Activated CD8-positive, alpha-beta T cell treated with anti-CD3 and anti-CD28 coated beads, Interleukin-2, amount 10 ng/mL, durations not matched to agents 7 days and 5 days (primary cell): Measurements from ENCODE around the gene TMED1. TPM values are rescaled to one million over a fixed set of nuclear protein-coding genes. Genes with fewer than 3 reads are reported as not detected.

Source experiments
- ATAC-seq: fragments of 150-1000 bp; cut with Tn5 transposase; one replicate; pipeline ENCODE4 v1.10.0; 2021; ENCODE audit warnings: moderate library complexity
- CTCF ChIA-PET: fragments of 350-600 bp; sonication (Branson Sonifier 250); formaldehyde crosslinking; loops from one replicate; lab custom pipeline; 2021; ENCODE audit warnings: antibody characterized with exemption; lab: Charles Lee
- POLR2A ChIA-PET: fragments of 350-600 bp; sonication (Branson Sonifier 250); formaldehyde crosslinking; loops from one replicate; lab custom pipeline; 2021; ENCODE audit warnings: antibody characterized with exemption; lab: Charles Lee
- DNase-seq: peaks from one replicate; pipeline ENCODE4 v3.0.0-alpha.2; 2020
- H3K27ac Mint-ChIP-seq: one replicate; pipeline ENCODE4 v1.8.0; 2021; ENCODE audit warnings: mild to moderate bottlenecking, mixed read lengths
- H3K27me3 Mint-ChIP-seq: one replicate; pipeline ENCODE4 v1.8.0; 2021; ENCODE audit warnings: low read depth, mixed read lengths
- H3K36me3 Mint-ChIP-seq: one replicate; pipeline ENCODE4 v1.8.0; 2021; ENCODE audit warnings: low read depth, mixed read lengths
- H3K4me1 Mint-ChIP-seq: one replicate; pipeline ENCODE4 v1.8.0; 2021; ENCODE audit warnings: low read depth, mixed read lengths
- H3K4me3 Mint-ChIP-seq: one replicate; pipeline ENCODE4 v1.8.0; 2021; ENCODE audit warnings: mild to moderate bottlenecking, mixed read lengths
- H3K9me3 Mint-ChIP-seq: one replicate; pipeline ENCODE4 v1.8.0; 2022; ENCODE audit warnings: mixed read lengths; ENCODE audit not compliant: insufficient read depth
- total RNA-seq, 2 experiments: library from RNA; stranded (reverse); gene quantifications; one replicate each; pipeline ENCODE4 v1.2.3, GENCODE V29; 2021

Gene TMED1
- total RNA-seq, 2 experiments from 2014 or later, result 9.3 to 11.2 TPM

DNA sequence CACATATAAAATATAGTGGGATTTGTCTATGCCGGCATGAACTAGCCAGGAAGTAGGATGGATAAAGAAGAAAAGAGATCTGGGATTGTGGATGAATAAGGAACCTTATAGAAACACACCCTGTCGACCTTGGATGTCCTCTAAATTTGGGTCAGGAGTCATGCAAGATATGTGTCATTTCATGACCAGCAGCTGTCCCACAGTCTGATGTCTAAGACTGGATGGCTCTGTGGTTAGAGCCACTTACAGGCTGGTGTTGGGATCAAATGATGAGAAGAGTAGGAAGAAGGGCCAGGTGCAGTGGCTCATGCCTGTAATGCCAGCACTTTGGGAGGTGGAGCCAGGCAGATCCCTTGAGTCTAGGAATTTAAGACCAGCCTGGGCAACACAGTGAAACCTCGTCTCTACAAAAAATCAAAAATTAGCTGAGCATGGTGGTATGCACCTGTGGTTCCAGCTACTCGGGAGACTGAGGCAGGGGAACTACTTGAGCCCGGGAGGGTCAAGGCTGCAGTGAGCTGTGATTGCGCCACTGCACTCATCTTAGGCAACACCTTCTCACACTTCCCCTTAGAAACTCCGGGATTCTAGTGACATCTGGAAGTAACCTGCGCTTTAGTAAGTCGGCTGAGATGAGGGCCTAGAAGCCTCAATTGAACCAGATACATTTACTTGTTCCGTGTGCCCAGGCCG lies 30.8 kb downstream of the TMED1 start:
- DNase-seq (no peak), ATAC-seq (no peak)
- ChIA-PET POLR2A (interaction anchor here (0.6 kb wide), 1 partner anchor 13 kb away, joined by 3 read pairs; no protein-coding TSS in a partner anchor), CTCF (interaction anchor here (1.3 kb wide), 1 partner anchor 87 kb away, joined by 4 read pairs; the partner anchor contains the start of gene DNM2)
- H3K27me3 Mint-ChIP-seq, result no peaks in the 10 kb centered on the region
- peaks cover 54% of the 10 kb centered on the region for H3K36me3 Mint-ChIP-seq
- H3K4me3 Mint-ChIP-seq, result no peak overlapping the region
- H3K9me3 Mint-ChIP-seq, result no peaks in the 10 kb centered on the region
- peaks cover 22% of the 10 kb centered on the region for H3K4me1 Mint-ChIP-seq
- H3K27ac Mint-ChIP-seq, result peak overlapping the region; percentile 28

DNA sequence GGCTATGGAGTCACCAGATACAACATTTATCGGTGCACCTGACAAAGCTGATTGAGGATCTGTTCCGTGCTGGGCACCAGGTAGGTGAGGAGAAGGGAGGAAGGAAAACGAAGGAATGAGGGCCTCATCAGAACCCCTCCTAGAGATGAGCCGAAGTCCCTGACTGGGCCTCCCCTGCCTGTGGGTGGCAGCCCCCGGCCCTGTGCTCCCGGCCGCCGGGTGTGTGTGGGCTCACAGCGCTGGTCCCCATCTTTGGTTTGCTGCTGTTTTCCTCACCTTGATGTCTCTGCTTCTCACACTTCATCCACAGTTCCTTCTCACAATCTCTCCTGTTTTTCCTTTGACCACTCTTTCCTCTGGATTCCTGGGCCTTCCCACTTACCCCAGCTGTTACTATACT lies 32.8 kb downstream of the TMED1 start:
- H3K36me3 Mint-ChIP-seq, result peaks cover 48% of the 10 kb centered on the region
- ChIA-PET CTCF (interaction anchor here (1.1 kb wide), 1 partner anchor 86 kb away, joined by 3 read pairs; the partner anchor contains the start of gene DNM2), POLR2A (no interaction called here)
- no peak overlapping the region for H3K27ac Mint-ChIP-seq
- DNase-seq (no peak), ATAC-seq (no peak)
- peaks cover 10% of the 10 kb centered on the region for H3K4me1 Mint-ChIP-seq
- no peaks in the 10 kb centered on the region for H3K27me3 Mint-ChIP-seq
- no peaks in the 10 kb centered on the region for H3K9me3 Mint-ChIP-seq
- H3K4me3 Mint-ChIP-seq, result no peak overlapping the region

DNA sequence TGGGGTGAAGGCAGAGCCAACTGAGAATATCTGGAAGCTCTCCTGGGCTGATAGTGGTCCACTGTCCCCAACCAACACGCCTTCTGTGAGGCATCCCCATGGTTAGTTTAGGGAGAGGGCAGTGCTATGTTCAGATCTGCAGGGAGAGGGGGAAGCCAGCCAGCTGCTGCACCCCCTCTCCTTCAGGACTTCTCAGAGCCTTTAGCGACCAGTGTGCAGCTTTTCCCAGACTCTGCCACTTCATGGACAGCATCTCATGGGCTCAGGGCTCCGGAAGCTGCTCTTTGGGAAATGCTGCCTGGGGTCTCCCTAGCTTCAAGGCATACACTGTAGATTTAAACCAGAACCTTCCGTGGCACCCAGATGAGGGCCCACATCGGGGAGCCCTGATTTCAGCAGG lies 33.5 kb downstream of the TMED1 start:
- POLR2A ChIA-PET, result no interaction called here
- DNase-seq (no peak), ATAC-seq (no peak)
- Mint-ChIP-seq H3K4me1 (peaks cover 14% of the 10 kb centered on the region), H3K9me3 (no peaks in the 10 kb centered on the region), H3K27me3 (no peaks in the 10 kb centered on the region), H3K36me3 (peaks cover 53% of the 10 kb centered on the region), H3K27ac (no peak overlapping the region), H3K4me3 (no peak overlapping the region)
- CTCF ChIA-PET, result interaction anchor here (1.1 kb wide), 1 partner anchor 85 kb away, joined by 3 read pairs; the partner anchor contains the start of gene DNM2

DNA sequence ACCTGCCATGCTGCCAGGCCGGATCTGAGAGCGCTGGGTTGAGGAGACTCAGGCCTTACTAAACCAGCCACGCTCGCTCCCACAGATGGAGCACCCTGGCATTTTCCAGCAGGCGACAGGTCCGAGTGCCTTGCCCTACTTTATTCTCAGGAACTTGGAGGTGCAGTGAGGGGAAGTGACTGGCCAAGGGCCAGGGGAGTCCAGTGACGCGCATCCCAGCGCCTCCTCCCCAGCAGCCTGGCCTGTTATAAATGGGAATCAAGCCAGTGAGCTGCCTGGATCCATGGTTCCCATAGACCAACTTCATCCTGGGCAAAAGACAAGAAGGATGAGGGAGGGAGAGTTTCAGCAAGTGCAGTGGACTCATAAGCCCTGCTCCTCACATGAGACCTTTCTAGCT lies 35.5 kb downstream of the TMED1 start:
- no peak overlapping the region for H3K27ac Mint-ChIP-seq
- no peak for DNase-seq
- ChIA-PET CTCF (interaction anchor here (1.4 to 1.9 kb wide), 4 partner anchors 20 to 83 kb away, joined by 3 to 9 read pairs (median 4); partner anchors contain the start of gene DNM2), POLR2A (no interaction called here)
- peaks cover 29% of the 10 kb centered on the region for H3K4me1 Mint-ChIP-seq
- no peaks in the 10 kb centered on the region for H3K9me3 Mint-ChIP-seq
- no peak overlapping the region for H3K4me3 Mint-ChIP-seq
- ATAC-seq, result no peak
- no peaks in the 10 kb centered on the region for H3K27me3 Mint-ChIP-seq
- H3K36me3 Mint-ChIP-seq, result peaks cover 56% of the 10 kb centered on the region

DNA sequence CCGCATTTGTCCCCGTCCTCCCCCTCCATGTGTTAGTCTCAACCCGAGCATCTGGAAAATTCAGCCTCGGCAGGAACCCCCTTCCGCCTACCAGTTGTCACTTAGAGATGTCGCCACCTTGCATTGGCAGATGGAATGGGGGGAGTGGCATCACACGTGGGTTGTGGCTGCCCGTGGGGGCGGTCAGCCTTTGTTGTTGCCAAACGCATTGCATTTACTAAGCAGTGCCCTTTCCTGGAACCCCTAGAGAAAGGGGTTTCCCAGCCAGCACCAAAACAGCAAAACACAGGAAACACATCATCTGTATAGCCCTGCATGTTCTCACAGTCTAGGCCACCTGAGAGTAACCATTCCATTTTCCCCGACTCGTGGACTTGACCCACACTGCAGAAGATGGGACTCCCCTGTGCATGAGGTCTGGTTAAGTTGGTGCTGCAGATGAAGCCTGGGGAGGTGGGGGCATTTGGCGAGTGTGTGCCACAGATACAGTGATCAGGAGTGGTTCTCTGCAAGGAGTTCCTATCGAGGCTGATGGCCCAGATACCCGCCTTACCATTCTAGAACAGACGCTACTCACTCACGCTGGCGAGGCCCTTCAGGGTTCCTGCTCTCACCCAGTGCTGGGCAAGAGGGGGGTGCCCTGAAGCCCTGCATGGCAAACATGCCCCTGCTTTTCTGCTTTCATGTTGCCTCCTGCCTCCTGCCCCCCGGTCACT lies 38.3 kb downstream of the TMED1 start:
- H3K4me3 Mint-ChIP-seq, result peak overlapping the region; percentile 58
- POLR2A ChIA-PET, result interaction anchor here (1.2 kb wide), 1 partner anchor 38 kb away, joined by 3 read pairs; no protein-coding TSS in a partner anchor
- peak overlapping the region; percentile 80 for H3K27ac Mint-ChIP-seq
- ATAC-seq (peak; percentile 88), DNase-seq (peak; percentile 88)
- H3K4me1 Mint-ChIP-seq, result peaks cover 31% of the 10 kb centered on the region
- H3K27me3 Mint-ChIP-seq, result no peaks in the 10 kb centered on the region
- H3K9me3 Mint-ChIP-seq, result no peaks in the 10 kb centered on the region
- CTCF ChIA-PET, result interaction anchor here (1.4 to 2.5 kb wide), 3 partner anchors 38 to 98 kb away, joined by 3 to 12 read pairs (median 7); partner anchors contain the start of genes DNM2 and TMED1
- H3K36me3 Mint-ChIP-seq, result peaks cover 53% of the 10 kb centered on the region

DNA sequence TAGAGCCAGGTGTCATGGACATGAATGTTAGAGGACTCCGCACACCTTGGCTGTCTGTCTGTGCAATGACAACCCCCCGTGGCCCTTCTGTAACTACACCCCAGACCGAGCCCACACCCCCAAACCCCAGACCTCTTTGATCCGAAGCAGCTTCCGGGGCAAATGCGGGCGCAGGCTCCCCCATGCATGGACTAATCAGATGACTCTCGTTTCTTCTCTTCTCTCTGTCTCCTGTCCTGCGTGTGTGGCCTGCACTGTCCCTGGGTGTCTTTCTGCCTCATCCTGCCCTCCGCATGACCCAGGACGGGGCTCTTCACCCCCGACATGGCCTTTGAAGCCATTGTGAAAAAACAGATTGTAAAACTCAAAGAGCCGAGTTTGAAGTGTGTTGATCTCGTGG lies 38.9 kb downstream of the TMED1 start:
- Mint-ChIP-seq H3K9me3 (no peaks in the 10 kb centered on the region), H3K4me1 (peaks cover 31% of the 10 kb centered on the region), H3K27me3 (no peaks in the 10 kb centered on the region), H3K36me3 (peaks cover 50% of the 10 kb centered on the region), H3K4me3 (peak overlapping the region; percentile 58), H3K27ac (peak overlapping the region; percentile 80)
- DNase-seq (peak; percentile 53), ATAC-seq (peak; percentile 40)
- ChIA-PET CTCF (interaction anchor here (1.4 to 2.5 kb wide), 3 partner anchors 39 to 98 kb away, joined by 3 to 12 read pairs (median 7); partner anchors contain the start of genes DNM2 and TMED1), POLR2A (interaction anchor here (1.0 to 1.2 kb wide), 2 partner anchors 34 to 37 kb away, joined by 3 read pairs; no protein-coding TSS in a partner anchor)

DNA sequence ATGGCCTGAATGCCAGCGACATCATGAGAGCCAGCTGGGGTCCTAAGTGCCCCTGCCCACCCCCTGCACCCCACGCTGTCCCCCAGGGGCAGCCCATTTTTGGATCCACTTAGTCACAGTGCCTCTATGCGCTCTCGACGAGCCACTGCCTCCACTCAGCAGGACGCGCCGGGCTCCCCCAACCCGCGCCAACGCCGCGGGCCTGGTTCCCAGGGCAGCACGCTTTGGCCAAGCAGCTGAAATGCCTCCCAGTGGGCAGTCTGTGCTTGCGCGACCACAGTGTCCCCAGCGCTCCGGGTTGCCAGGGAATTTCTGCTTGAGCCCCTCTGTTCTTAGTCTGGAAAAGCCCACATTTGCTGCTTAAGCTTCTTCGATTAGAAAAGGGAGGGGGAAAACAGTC lies 39.4 kb downstream of the TMED1 start:
- H3K4me3 Mint-ChIP-seq, result no peak overlapping the region
- no peak for ATAC-seq
- peaks cover 51% of the 10 kb centered on the region for H3K36me3 Mint-ChIP-seq
- peaks cover 31% of the 10 kb centered on the region for H3K4me1 Mint-ChIP-seq
- no peak for DNase-seq
- CTCF ChIA-PET, result interaction anchor here (1.4 to 2.5 kb wide), 4 partner anchors 39 to 97 kb away, joined by 3 to 12 read pairs (median 5); partner anchors contain the start of genes DNM2 and TMED1
- no peaks in the 10 kb centered on the region for H3K27me3 Mint-ChIP-seq
- H3K27ac Mint-ChIP-seq, result no peak overlapping the region
- H3K9me3 Mint-ChIP-seq, result no peaks in the 10 kb centered on the region
- POLR2A ChIA-PET, result interaction anchor here (1.0 to 1.2 kb wide), 2 partner anchors 34 to 37 kb away, joined by 3 read pairs; no protein-coding TSS in a partner anchor

DNA sequence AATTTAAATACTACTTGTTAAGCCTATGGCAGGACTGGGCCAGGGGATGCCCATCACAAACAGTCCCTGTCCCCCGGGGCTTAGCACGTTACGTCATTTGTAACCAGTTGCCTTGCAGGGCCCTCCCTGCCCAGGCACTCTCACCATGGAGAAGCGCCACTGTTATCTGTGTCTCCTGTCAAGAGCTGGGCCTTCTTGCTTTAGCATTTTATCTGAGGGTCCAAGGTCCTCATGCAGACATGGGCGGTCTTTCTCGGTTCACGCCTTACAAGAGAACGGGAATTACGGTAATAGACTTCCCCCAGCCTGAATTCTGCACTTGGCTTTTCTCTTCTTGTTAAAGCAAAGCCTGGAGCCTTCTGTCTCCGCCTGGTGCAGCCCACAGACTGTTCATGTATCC lies 46.1 kb downstream of the TMED1 start:
- Mint-ChIP-seq H3K36me3 (peaks cover 50% of the 10 kb centered on the region), H3K27me3 (no peaks in the 10 kb centered on the region), H3K4me1 (no peaks in the 10 kb centered on the region), H3K9me3 (no peaks in the 10 kb centered on the region), H3K27ac (no peak overlapping the region), H3K4me3 (no peak overlapping the region)
- CTCF ChIA-PET, result interaction anchor here (1.5 kb wide), 1 partner anchor 72 kb away, joined by 3 read pairs; the partner anchor contains the start of gene DNM2
- POLR2A ChIA-PET, result no interaction called here
- no peak for DNase-seq
- ATAC-seq, result no peak

DNA sequence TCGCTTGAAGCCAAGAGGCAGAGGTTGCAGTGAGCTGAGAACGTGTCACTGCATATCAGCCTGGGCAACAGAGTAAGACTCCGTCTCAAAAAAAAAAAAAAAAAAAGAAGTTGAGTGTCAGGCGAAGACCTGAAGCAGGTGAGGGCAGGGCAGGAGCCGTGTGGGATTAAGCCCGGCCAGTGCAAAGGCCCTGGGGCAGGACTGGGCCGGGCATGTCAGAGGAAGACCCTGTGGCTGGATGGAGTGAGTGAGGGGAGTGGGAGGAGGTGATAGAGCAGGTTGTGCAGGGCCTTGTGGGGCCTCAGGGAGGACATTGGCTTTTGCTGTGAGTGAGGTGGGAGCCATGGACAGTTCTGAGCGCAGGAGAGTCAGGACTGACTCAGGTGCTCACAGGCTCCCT lies 47.9 kb downstream of the TMED1 start:
- H3K36me3 Mint-ChIP-seq, result peaks cover 52% of the 10 kb centered on the region
- POLR2A ChIA-PET, result no interaction called here
- H3K27ac Mint-ChIP-seq, result no peak overlapping the region
- no peaks in the 10 kb centered on the region for H3K9me3 Mint-ChIP-seq
- DNase-seq (no peak), ATAC-seq (no peak)
- no peaks in the 10 kb centered on the region for H3K27me3 Mint-ChIP-seq
- CTCF ChIA-PET, result no interaction called here
- H3K4me3 Mint-ChIP-seq, result no peak overlapping the region
- H3K4me1 Mint-ChIP-seq, result no peaks in the 10 kb centered on the region

DNA sequence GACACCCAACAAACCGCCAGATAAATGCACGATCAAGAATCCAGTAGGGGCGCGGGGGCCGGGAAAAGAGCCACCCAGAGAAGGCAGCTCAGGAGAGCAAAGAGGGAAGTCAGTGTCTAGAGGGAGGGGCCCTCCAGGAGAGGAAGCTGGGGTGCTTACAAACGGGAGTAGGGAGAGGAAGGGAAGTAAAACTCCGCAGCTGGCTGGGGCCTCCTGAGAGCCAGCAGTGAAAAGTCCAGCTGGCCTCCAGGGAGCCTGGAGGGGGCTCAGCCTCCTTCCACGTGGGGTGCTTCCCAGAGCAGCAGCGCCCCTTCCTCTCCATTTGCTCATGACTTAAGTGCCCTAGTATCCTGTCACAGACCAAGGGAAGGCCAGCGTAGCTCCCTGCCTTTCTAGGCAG lies 51.8 kb downstream of the TMED1 start:
- Mint-ChIP-seq H3K4me3 (no peak overlapping the region), H3K9me3 (no peaks in the 10 kb centered on the region), H3K27ac (no peak overlapping the region), H3K27me3 (no peaks in the 10 kb centered on the region), H3K36me3 (peaks cover 68% of the 10 kb centered on the region), H3K4me1 (peaks cover 4% of the 10 kb centered on the region)
- ATAC-seq (no peak), DNase-seq (no peak)
- ChIA-PET POLR2A (interaction anchor here (1.7 kb wide), 1 partner anchor 25 kb away, joined by 3 read pairs; no protein-coding TSS in a partner anchor), CTCF (no interaction called here)

DNA sequence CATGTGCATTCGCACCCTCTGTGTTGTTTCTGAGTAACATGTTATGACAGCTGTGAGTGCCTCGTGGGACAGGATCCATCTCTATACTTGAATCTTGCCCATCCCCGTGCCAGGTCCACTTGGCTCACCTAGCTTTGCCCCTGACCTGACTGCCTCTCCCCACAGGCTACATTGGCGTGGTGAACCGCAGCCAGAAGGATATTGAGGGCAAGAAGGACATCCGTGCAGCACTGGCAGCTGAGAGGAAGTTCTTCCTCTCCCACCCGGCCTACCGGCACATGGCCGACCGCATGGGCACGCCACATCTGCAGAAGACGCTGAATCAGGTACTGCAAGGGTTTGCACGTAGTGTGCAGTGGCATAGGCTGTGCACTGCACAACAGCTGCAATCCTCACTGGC lies 53.2 kb downstream of the TMED1 start:
- no peak for ATAC-seq
- H3K36me3 Mint-ChIP-seq, result peaks cover 60% of the 10 kb centered on the region
- H3K27ac Mint-ChIP-seq, result no peak overlapping the region

More for the DNA sequence above, 53.2 kb downstream of the TMED1 start:
- ChIA-PET POLR2A (interaction anchor here (1.7 kb wide), 1 partner anchor 24 kb away, joined by 3 read pairs; no protein-coding TSS in a partner anchor), CTCF (interaction anchor here (0.9 kb wide), 1 partner anchor 65 kb away, joined by 3 read pairs; the partner anchor contains the start of gene DNM2)
- Mint-ChIP-seq H3K9me3 (no peaks in the 10 kb centered on the region), H3K4me3 (no peak overlapping the region), H3K27me3 (no peaks in the 10 kb centered on the region), H3K4me1 (peaks cover 4% of the 10 kb centered on the region)
- DNase-seq, result no peak
